BJ (cell line): ENCODE data around the gene ACTMAP. TPM values are rescaled to one million over a fixed set of nuclear protein-coding genes. Genes with fewer than 3 reads are reported as not detected.

Experiments
- CTCF ChIA-PET: fragments of 350-600 bp; formaldehyde crosslinking; extraction: SDS; loops from one replicate; lab custom pipeline; 2021; ENCODE audit warnings: antibody characterized with exemption, inconsistent platforms; lab: Yijun Ruan, JAX
- POLR2A ChIA-PET: fragments of 300-600 bp; sonication (Branson Sonifier 250); formaldehyde crosslinking; extraction: SDS; loops from one replicate; lab custom pipeline; 2021; ENCODE audit warnings: antibody characterized with exemption; lab: Charles Lee
- DNase-seq: peaks from one replicate; pipeline ENCODE4 v3.0.0-alpha.2; 2011; ENCODE audit warnings: low read depth
- H3K27me3 ChIP-seq: 2 replicates; pipeline ENCODE4 v1.6.0; 2011; ENCODE audit warnings: low read length; ENCODE audit not compliant: control insufficient read depth, insufficient read depth
- H3K36me3 ChIP-seq: 2 replicates; pipeline ENCODE4 v1.5.1; 2011; ENCODE audit warnings: low read length; ENCODE audit not compliant: control insufficient read depth, insufficient read depth
- H3K4me3 ChIP-seq: 2 replicates; pipeline ENCODE4 v1.5.1; 2011; ENCODE audit warnings: low read depth, mild to moderate bottlenecking, control low read depth, low read length
- polyA plus RNA-seq: library from polyadenylated mRNA; depleted of rRNA; stranded (reverse); fragments of >200 nt; gene quantifications from 2 replicates; pipeline ENCODE4 v1.2.3, GENCODE V29; 2011
- TF ChIP-seq, protein P1 (sequence below): IDR thresholded peaks from 2 replicates; pipeline ENCODE4 v1.5.1; 2011; ENCODE audit warnings: low read depth, mild to moderate bottlenecking, control low read depth, inconsistent platforms, low read length, moderate library complexity; ENCODE audit not compliant: insufficient read depth

ACTMAP gene
- polyA plus RNA-seq, 1 experiment = 5.5 TPM

DNA sequence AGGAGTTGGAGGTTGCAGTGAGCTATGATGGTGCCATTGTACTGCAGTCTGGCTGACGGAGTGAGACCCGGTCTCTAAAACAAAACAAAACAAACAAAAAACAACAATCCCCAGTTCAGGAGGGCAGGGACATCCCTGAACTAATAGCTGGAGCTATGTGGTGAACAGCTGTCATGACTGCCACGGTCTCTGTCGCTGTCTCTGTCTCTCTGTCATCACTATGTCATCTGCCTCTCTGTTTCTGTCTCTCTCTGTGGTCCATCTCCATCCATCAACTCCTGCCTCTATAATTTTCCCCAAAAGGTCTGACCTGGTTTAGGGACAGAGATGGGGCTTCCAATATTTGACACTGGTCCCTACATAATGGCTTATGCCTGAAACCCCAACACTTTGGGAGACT lies 26.0 kb downstream of the ACTMAP start:
- no peak overlapping the region for H3K4me3 ChIP-seq
- ChIA-PET POLR2A (interaction anchor here (0.6 kb wide), 1 partner anchor 16 kb away, joined by 3 read pairs; no protein-coding TSS in a partner anchor), CTCF (no interaction called here)
- DNase-seq = no peak
- peaks cover 20% of the 10 kb centered on the region for H3K36me3 ChIP-seq
- TF ChIP-seq, protein P1, sequence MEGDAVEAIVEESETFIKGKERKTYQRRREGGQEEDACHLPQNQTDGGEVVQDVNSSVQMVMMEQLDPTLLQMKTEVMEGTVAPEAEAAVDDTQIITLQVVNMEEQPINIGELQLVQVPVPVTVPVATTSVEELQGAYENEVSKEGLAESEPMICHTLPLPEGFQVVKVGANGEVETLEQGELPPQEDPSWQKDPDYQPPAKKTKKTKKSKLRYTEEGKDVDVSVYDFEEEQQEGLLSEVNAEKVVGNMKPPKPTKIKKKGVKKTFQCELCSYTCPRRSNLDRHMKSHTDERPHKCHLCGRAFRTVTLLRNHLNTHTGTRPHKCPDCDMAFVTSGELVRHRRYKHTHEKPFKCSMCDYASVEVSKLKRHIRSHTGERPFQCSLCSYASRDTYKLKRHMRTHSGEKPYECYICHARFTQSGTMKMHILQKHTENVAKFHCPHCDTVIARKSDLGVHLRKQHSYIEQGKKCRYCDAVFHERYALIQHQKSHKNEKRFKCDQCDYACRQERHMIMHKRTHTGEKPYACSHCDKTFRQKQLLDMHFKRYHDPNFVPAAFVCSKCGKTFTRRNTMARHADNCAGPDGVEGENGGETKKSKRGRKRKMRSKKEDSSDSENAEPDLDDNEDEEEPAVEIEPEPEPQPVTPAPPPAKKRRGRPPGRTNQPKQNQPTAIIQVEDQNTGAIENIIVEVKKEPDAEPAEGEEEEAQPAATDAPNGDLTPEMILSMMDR = no peak
- H3K27me3 ChIP-seq = no peaks in the 10 kb centered on the region

DNA sequence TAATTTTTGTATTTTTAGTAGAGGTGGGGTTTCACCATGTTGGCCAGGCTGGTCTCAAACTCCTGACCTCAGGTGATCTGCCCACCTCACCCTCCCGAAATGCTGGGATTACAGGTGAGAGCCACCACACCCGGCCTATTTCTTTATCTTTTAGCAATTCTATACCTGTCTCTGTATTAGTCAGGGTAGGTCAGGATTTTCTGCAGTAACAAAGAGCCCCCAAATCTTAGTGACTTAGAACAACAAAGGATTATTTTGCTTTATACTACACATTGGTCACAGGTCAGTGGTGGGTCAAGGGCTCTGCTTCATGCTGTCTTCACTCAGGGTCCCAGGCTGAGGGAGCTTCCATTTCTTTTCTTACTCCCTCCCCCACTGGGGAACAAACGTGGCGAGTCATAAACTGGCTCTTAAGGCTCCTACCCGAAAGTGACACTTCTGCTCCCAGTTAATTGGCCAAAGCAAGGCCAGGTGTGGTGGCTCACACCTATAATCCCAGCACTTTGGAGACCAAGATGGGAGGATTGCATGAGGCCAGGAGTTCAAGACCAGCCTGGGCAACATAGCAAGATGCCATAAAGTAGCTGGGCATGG lies 26.5 kb downstream of the ACTMAP start:
- DNase-seq = no peak
- Histone ChIP-seq H3K27me3 (no peaks in the 10 kb centered on the region), H3K36me3 (peaks cover 17% of the 10 kb centered on the region), H3K4me3 (no peak overlapping the region)
- TF ChIP-seq, protein P1 = no peak
- ChIA-PET POLR2A (no interaction called here), CTCF (interaction anchor here (1.5 kb wide), 1 partner anchor 31 kb away, joined by 4 read pairs; no protein-coding TSS in a partner anchor)

DNA sequence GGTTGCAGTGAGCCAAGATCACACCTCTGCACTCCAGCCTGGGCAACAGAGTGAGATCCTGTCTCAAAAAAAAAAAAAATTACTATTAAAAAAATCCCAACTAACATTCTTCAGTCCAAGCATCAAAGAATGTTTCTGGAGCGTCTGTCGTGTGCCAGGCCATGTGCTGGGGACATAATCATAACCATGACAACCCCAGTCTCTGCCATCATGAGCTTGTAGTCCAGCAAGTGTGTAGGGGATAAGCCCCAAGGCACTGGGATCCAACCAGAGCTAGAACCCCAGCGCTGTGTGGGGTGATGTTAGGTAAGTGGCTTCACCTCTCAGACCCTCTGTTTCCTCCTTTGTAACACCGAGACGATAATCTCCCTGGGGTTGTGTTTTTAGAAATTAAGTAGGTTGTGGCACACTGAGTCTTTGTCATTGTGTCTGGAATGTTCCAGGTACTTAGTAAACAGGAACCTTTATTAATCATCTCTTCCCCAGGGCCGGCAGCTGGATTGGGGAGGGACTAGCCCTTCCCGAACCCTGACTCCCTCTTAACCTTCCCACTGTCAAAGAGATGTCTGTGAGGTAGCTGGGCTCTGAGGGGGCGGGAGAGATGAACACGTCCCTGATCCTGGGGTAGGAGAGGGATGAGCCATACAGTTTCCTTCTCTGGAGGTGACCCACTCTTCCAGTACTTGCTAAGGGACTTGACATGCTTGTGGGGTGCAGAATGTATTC lies 28.2 kb downstream of the ACTMAP start:
- Histone ChIP-seq H3K27me3 (no peaks in the 10 kb centered on the region), H3K4me3 (no peak overlapping the region), H3K36me3 (peaks cover 13% of the 10 kb centered on the region)
- ChIA-PET CTCF (interaction anchor here (0.6 to 1.5 kb wide), 5 partner anchors 22 to 96 kb away, joined by 3 to 5 read pairs (median 3); no protein-coding TSS in a partner anchor), POLR2A (no interaction called here)
- TF ChIP-seq, protein P1 = no peak
- DNase-seq = no peak

DNA sequence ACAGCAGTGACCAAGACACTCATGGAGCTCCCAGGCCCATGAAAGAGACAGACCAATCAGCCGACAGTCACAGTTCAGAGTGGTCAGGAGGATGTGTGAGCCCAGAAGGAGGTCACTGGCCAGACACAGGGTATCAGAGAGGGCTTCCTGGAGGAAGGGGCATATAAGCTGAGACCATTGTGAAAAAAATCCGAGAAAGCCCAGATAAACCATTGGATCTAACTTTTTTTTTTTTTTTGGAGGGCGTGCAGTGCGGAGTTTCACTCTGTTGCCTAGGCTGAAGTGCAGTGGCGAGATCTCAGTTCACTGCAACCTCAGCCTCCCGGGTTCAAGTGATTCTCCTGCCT lies 29.2 kb downstream of the ACTMAP start:
- POLR2A ChIA-PET = no interaction called here
- H3K36me3 ChIP-seq = peaks cover 11% of the 10 kb centered on the region
- CTCF ChIA-PET = interaction anchor here (0.6 to 0.8 kb wide), 3 partner anchors 77 to 1132 kb away, joined by 3 to 4 read pairs (median 3); no protein-coding TSS in a partner anchor
- H3K27me3 ChIP-seq = no peaks in the 10 kb centered on the region
- TF ChIP-seq, protein P1 = no peak
- DNase-seq = no peak
- no peak overlapping the region for H3K4me3 ChIP-seq

DNA sequence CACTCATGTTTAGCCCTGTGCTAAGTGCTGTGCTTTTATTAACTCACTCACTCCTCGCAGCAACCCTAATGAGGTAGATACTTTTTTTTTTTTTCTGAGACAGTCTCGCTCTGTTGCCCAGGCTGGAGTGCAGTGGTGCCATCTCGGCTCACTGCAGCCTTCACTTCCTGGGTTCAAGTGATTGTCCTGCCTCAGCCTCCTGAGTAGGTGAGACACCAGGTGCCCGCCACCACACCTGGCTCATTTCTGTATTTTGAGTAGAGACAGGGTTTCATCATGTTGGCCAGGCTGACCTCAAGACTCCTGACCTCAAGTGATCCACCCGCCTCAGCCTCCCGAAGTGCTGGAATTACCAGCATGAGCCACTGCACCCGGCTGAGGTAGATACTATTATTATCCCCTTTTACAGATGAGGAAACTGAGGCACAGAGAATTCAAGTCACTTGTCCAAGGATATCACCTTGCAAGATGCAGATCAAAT lies 30.8 kb downstream of the ACTMAP start:
- TF ChIP-seq, protein P1 = no peak
- peak overlapping the region; percentile 70 for H3K4me3 ChIP-seq
- DNase-seq = no peak
- H3K27me3 ChIP-seq = no peaks in the 10 kb centered on the region
- ChIA-PET POLR2A (no interaction called here), CTCF (interaction anchor here (0.8 kb wide), 1 partner anchor 17 kb away, joined by 3 read pairs; no protein-coding TSS in a partner anchor)
- peaks cover 5% of the 10 kb centered on the region for H3K36me3 ChIP-seq
